GM12864 (cell line): ENCODE results near the gene RREB1.

Experiments
- DNase-seq: peaks from one replicate; pipeline ENCODE4 v3.0.0-alpha.2; 2011; ENCODE audit warnings: low read depth
- H3K4me3 ChIP-seq: 2 replicates; pipeline ENCODE4 v1.5.1; 2011; ENCODE audit warnings: mild to moderate bottlenecking, low read depth, low read length, control low read depth
- TF ChIP-seq, protein P1 (sequence below): IDR thresholded peaks from 2 replicates; pipeline ENCODE4 v1.5.1; 2011; ENCODE audit warnings: low read depth, mild to moderate bottlenecking, moderate library complexity, low read length, control low read depth, inconsistent platforms; ENCODE audit errors: missing control alignments

The RREB1 gene

GRCh38 chr6:7165002-7165889 lies 57.5 kb downstream of the RREB1 start:
- no peak for DNase-seq

DNA sequence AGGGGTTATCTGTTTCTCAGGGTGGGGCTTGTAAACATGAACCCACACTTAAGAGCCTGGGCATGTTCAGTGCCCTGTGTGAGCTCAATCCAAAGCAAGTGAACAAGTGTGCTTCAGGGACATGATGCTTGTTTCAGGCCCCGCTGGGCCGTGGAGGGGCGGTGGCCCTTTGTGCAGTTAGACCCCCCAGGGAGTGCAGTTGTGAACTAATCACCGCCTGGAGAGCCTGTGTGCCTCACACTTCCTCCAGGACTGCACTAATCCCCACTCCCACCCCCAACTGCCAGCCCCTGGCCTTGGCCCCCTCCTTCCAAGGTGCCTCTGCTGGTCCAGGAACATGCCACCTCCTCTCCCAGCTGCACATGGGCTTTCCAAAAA lies 58.1 kb downstream of the RREB1 start:
- no peak for DNase-seq
- H3K4me3 ChIP-seq = no peak overlapping the region
- TF ChIP-seq, protein P1, sequence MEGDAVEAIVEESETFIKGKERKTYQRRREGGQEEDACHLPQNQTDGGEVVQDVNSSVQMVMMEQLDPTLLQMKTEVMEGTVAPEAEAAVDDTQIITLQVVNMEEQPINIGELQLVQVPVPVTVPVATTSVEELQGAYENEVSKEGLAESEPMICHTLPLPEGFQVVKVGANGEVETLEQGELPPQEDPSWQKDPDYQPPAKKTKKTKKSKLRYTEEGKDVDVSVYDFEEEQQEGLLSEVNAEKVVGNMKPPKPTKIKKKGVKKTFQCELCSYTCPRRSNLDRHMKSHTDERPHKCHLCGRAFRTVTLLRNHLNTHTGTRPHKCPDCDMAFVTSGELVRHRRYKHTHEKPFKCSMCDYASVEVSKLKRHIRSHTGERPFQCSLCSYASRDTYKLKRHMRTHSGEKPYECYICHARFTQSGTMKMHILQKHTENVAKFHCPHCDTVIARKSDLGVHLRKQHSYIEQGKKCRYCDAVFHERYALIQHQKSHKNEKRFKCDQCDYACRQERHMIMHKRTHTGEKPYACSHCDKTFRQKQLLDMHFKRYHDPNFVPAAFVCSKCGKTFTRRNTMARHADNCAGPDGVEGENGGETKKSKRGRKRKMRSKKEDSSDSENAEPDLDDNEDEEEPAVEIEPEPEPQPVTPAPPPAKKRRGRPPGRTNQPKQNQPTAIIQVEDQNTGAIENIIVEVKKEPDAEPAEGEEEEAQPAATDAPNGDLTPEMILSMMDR = no peak

More at GRCh38 chr6:7165002-7165889, 57.5 kb downstream of the RREB1 start:
- no peak overlapping the region for H3K4me3 ChIP-seq
- TF ChIP-seq, protein P1 = no peak

DNA sequence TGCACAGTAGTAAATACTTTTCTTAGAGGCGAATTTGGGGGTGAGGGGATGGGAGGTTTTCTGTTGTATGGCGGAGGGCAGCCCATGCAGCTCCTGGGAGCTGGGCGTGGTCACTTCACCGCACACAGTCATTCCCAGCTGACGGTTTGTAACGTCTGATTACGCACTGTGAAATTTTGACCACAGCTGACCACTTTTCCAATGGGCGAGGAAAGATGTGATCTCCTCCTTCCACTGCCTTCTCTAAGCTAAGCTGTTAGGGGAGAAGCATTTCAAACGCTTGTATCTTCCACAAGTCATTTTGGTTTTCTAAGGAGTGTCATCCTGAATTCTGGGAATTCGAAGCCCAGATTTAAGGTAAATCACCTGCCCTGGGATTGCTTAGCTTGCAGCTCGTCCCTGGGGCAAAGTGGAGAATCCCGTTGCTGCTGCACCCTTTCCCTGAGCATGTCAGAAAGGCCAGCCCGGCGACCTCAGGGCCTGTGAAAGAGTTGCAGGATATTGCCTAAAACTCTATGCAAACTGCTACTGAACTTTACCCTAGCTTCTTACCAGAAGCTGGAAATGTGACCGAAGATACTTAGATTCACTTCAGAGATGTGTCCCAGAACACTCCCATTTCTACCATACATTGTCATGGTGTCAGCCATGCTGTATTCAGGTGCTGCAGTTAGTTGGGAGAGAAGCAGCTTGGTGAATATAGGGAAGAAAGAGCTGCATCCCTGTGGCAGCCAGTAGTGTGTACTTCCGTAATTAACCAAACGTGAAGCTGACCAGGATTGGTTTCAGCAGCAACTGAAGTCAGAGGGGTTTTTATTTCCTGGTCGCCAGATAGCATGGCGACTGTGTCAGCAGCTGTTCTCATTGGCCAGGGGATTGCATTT lies 58.9 kb downstream of the RREB1 start:
- DNase-seq = no peak
- H3K4me3 ChIP-seq = no peak overlapping the region
- TF ChIP-seq, protein P1 = no peak

GRCh38 chr6:7169296-7169721 lies 61.5 kb downstream of the RREB1 start:
- TF ChIP-seq, protein P1 = no peak
- no peak for DNase-seq
- no peak overlapping the region for H3K4me3 ChIP-seq

DNA sequence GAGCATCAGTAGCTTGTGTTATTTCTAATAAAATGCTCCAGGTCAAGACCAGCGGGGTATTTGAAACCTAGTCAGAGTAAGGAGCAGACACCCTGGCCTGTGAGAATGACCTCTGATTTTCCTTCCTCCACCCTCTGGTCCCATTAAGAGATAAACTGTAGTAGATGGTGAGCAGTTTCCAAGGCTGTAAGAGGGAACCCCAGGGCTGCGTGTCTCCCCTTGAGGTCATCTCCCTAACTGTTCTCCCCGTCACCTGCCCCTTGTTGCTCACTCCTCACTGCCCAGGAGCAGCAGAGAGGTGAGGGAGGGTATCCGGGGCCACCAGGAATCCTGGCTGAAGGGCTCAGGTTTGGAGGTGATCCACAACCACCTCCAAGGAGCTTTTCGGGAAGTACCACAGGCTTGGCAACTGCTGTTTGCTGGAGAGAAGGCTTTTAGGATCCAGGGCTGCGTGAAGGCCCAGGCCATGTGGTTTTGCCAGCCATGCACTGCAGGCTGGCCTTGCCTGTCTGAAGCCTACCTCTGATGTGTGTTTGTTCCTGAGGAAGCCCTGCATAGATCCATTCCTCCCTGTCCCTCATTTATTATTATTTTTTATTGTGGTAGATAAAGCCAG lies 62.5 kb downstream of the RREB1 start:
- no peak overlapping the region for H3K4me3 ChIP-seq
- TF ChIP-seq, protein P1 = no peak
- DNase-seq = no peak

DNA sequence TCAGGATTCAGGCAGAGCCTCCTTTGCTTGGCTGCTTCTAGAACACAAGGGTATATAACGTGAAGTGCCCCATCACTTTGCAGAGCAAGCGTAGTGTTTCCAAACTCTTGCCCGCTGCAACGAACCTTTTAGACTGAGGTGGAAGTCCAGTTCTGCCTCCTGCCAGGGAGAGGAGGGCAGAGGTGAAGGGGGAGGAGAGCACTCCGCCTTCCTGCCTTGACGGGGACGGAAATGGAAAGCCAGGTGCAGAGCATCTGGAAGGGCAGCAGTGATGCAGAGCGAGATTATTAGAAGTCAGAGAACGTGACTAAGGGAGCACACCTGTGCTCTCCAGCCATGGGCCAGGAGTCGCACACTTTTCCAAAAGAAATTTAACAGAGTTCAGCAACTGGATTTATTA lies 63.4 kb downstream of the RREB1 start:
- no peak for DNase-seq
- no peak overlapping the region for H3K4me3 ChIP-seq
- TF ChIP-seq, protein P1 = no peak
